ENCODE data around the gene AGXT2.

Gene AGXT2

DNA sequence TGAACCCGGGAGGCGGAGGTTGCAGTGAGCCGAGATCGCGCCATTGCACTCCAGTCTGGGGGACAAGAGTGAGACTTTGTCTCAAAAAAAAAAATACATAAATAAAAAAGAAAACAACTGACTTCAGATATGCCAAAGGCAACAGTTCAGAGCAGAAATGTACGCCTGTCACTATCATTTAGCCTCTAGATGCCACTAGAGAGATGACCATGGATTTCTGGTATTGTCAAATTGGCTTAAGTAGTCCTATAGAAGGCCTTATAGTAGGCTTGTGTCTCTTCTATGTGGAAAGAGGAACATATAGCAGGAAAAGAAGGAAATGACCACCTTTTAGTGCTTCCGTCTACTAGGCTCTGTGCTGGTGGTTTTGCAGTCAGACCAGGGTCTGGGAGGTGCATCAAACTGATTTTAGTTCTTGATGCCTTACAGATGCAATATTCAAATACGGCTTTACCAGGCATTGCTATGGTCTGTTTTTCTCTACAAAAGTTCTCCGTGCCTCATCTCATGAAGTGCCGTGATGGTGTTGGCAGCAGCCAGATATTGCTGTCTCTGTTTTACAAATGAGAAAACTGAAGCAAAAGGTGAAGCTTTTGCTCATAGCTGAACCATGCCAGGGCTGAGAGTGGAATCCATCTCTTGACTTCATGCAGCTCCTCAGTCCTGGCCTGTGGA, 17.2 kb downstream of the AGXT2 start:
- TF ChIP-seq, protein P1, sequence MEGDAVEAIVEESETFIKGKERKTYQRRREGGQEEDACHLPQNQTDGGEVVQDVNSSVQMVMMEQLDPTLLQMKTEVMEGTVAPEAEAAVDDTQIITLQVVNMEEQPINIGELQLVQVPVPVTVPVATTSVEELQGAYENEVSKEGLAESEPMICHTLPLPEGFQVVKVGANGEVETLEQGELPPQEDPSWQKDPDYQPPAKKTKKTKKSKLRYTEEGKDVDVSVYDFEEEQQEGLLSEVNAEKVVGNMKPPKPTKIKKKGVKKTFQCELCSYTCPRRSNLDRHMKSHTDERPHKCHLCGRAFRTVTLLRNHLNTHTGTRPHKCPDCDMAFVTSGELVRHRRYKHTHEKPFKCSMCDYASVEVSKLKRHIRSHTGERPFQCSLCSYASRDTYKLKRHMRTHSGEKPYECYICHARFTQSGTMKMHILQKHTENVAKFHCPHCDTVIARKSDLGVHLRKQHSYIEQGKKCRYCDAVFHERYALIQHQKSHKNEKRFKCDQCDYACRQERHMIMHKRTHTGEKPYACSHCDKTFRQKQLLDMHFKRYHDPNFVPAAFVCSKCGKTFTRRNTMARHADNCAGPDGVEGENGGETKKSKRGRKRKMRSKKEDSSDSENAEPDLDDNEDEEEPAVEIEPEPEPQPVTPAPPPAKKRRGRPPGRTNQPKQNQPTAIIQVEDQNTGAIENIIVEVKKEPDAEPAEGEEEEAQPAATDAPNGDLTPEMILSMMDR (conservative IDR thresholded peaks at IDR 0.05; ENCODE audit: low read depth, low read length): no peak
- no peak overlapping the region for H3K4me3 ChIP-seq (ENCODE audit: low read depth, low read length)
- DNase-seq (ENCODE audit: low read depth): no peak

DNA sequence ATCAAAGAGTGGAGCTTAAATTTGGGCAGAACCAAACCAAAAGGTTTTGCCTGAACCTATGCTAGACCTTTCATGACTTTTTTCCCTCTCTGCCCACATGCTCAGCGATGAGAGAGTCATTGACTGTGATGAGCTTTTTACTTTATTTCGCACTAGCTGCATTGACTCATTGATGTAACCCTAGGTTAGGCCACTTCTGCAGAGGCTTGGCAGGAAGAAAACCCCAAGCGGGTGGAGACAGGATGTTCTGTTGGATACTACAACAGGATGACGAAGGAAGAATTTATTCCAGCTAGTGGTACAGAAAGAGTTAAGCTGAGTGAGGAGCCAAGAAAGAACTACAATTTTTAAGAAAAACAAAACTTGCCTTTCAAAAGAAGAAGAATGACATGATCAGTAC, 18.4 kb downstream of the AGXT2 start:
- DNase-seq (ENCODE audit: low read depth): peak; percentile 88
- no peak overlapping the region for H3K4me3 ChIP-seq (ENCODE audit: low read depth, low read length)

DNA sequence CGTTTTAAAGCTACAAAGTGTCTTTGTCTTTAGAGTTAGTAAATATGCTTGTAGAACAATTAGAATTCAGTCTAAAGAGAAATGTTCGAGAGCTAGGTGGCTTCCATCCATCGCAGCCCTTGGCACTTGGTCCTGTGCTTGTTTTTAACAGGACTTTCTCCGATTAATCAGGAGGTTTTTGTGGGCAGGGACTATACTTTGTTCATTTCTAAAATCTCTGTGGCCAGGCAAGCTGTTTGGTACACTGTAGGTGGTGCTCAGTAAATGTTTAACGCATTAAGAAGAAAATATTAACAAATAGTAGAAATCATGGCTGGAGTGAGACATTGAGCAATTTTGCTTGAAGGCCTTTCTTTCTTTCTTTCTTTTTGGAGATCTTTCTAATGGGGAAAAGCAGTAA, 20.8 kb downstream of the AGXT2 start:
- no peak overlapping the region for H3K4me3 ChIP-seq (ENCODE audit: low read depth, low read length)
- no peak for DNase-seq (ENCODE audit: low read depth)
- TF ChIP-seq, protein P1 (conservative IDR thresholded peaks at IDR 0.05; ENCODE audit: low read depth, low read length): no peak

More for the DNA sequence above, 18.4 kb downstream of the AGXT2 start:
- TF ChIP-seq, protein P1 (conservative IDR thresholded peaks at IDR 0.05; ENCODE audit: low read depth, low read length): no peak

DNA sequence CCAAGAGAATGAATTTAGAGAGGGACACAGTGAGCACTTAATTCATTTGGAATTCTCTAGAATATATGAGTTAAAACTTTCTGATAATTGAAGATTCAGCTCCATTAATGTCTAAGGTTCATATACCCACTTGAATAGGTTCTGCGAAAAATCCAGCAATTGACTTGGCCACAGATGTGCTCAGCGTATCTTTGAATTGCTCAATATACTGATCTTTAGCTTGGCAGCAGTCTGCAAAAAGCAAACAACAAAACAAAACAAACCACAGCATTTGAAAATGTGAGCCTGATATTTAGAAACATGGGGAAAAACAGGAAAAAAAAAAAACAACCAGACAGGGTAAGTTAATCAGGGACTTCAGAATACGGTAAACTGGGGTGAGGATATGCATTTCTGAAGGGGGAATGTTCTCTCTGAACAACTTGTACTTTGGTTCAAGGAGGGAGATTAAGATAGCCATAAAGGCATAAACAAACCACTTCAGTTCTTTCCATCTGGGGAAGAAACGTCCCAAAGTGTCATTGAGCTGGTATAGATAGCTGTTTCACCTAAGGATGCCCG, 21.4 kb downstream of the AGXT2 start:
- DNase-seq (ENCODE audit: low read depth): peak; percentile 44
- TF ChIP-seq, protein P1 (conservative IDR thresholded peaks at IDR 0.05; ENCODE audit: low read depth, low read length): no peak
- H3K4me3 ChIP-seq (ENCODE audit: low read depth, low read length): no peak overlapping the region

DNA sequence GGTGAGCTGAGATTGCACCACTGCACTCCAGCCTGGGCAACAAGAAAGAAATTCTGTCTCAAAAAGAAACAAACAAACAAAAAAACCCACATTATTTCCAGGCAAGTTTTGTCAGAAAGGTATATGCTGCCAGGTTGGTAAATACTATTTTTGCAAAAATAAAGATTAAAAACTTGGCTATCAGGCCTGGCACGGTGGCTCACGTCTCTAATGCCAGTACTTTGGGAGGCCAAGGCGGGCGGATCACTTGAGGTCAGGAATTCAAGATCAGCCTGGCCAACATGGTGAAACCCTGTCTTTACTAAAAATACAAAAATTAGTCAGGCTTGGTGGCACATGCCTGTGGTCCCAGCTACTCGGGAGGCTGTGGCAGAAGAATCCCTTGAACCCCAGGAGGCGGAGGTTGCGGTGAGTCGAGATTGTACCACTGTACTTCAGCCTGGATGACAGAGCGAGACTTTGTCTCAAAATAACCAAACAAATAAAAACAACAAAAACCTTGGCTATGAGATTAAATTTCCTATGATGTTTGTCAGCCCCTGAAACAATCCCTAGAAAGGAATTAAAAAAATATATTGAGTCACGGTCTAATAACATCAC, 22.7 kb downstream of the AGXT2 start:
- TF ChIP-seq, protein P1 (conservative IDR thresholded peaks at IDR 0.05; ENCODE audit: low read depth, low read length): no peak

DNA sequence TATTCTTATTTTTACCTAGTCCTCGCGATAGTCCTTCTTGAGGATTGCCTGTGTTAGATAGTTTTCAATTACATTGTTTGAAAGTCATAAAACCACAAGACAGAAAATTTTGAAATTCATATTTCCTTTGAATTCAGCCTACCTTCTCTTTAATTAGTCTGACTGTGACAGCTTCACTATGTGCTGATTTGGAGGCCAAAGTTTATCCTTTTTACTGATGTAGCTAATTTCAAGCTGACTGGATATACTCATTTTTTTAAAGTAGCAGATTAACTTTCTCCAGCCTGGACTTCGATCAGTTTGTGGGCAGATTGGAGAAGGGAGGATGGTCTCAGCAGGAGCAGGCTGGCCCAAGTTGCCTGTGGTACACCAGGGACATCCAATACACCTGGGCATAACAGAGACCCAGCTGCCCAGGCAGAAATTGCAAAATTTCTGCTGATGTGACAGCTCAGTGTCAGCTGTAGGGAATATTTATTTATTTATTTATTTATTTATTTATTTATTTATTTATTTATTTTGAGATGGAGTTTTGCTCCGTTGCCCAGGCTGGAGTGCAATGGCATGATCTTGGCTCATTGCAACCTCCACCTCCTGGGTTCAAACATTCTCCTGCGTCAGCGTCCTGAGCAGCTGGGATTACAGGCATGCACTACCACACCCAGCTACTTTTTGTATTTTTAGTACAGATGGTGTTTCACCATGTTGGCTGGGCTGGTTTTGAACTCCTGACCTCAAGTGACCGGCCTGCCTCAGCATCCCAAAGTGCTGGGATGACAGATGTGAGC, 24.2 kb downstream of the AGXT2 start:
- H3K4me3 ChIP-seq (ENCODE audit: low read depth, low read length): no peak overlapping the region
- DNase-seq (ENCODE audit: low read depth): no peak
- TF ChIP-seq, protein P1 (conservative IDR thresholded peaks at IDR 0.05; ENCODE audit: low read depth, low read length): no peak

More for the DNA sequence above, 22.7 kb downstream of the AGXT2 start:
- DNase-seq (ENCODE audit: low read depth): no peak
- no peak overlapping the region for H3K4me3 ChIP-seq (ENCODE audit: low read depth, low read length)
